GM21576 (cell line): Measurements from ENCODE around the gene PCK1.

Experiments used
- ATAC-seq: cut with Tn5 transposase; IDR thresholded peaks from one replicate; pipeline ENCODE4 v1.9.1; 2021; ENCODE audit warnings: mild to moderate bottlenecking, moderate library complexity; ENCODE audit not compliant: unreplicated experiment

The PCK1 gene

GRCh38 chr20:57587278-57587988 lies 26.5 kb downstream of the PCK1 start:
- no peak for ATAC-seq

- no peak for ATAC-seq
Observed at GRCh38 chr20:57587989-57588377, 27.1 kb downstream of the PCK1 start.

- ATAC-seq: no peak
Observed at GRCh38 chr20:57588596-57588995, 27.7 kb downstream of the PCK1 start.

- no peak for ATAC-seq
Observed at GRCh38 chr20:57589123-57589727, 28.3 kb downstream of the PCK1 start.

GRCh38 chr20:57589728-57590484 lies 29.0 kb downstream of the PCK1 start:
- no peak for ATAC-seq

- no peak for ATAC-seq
Observed at GRCh38 chr20:57590485-57591288, 29.8 kb downstream of the PCK1 start.

GRCh38 chr20:57591289-57592229 lies 30.6 kb downstream of the PCK1 start:
- ATAC-seq: no peak

- no peak for ATAC-seq
Observed at GRCh38 chr20:57592263-57593092, 31.6 kb downstream of the PCK1 start.

GRCh38 chr20:57593134-57593886 lies 32.4 kb downstream of the PCK1 start:
- ATAC-seq: no peak

- no peak for ATAC-seq
Observed at GRCh38 chr20:57594092-57594951, 33.4 kb downstream of the PCK1 start.

GRCh38 chr20:57595041-57596030 lies 34.4 kb downstream of the PCK1 start:
- ATAC-seq: no peak

- ATAC-seq: no peak
Observed at GRCh38 chr20:57596358-57596757, 35.4 kb downstream of the PCK1 start.

- ATAC-seq: no peak
Observed at GRCh38 chr20:57596998-57597939, 36.4 kb downstream of the PCK1 start.

- ATAC-seq: no peak
Observed at GRCh38 chr20:57598060-57598459, 37.1 kb downstream of the PCK1 start.

- no peak for ATAC-seq
Observed at GRCh38 chr20:57598491-57598890, 37.6 kb downstream of the PCK1 start.
